Measurements from ENCODE around the gene RAC2. TPM values are rescaled to one million over a fixed set of nuclear protein-coding genes. Genes with fewer than 3 reads are reported as not detected.

The RAC2 gene
- polyA plus RNA-seq, 2 of the 4 experiments (the other 2 are of a cell fraction) = 0.05 TPM; not detected in 1

- ChIA-PET CTCF (interaction anchor here (0.8 to 4.6 kb wide), 5 partner anchors 17 to 32 kb away, joined by 3 to 30 read pairs (median 4); no protein-coding TSS in a partner anchor), POLR2A (no interaction called here)
- ATAC-seq (0 out of 6 replicates have a peak, but pooled peaks of 1 of the 2 experiments have one; percentile 8), DNase-seq (ENCODE audit: low read depth in 1 of 2, low spot score in 1 of 2) (no peak), FAIRE-seq (no peak)
- no peaks in the 10 kb centered on the region for H3K9me3 ChIP-seq
- H3K4me1 ChIP-seq = peaks cover 26% of the 10 kb centered on the region
- TF ChIP-seq EHF (CRISPR knock-in tag; IDR thresholded peaks at IDR 0.05) = no peak
- TF ChIP-seq NFE2L2 (conservative IDR thresholded peaks at IDR 0.05; ENCODE audit: low read length) = no peak
- TF ChIP-seq ESRRA (IDR thresholded peaks at IDR 0.05; ENCODE audit: borderline replicate concordance, low read length) = no peak
- TF ChIP-seq MAX (IDR thresholded peaks at IDR 0.05) = no peak
- no peak for TF ChIP-seq BCL3 (IDR thresholded peaks at IDR 0.05)
- no peak for TF ChIP-seq FOXS1 (CRISPR knock-in tag; IDR thresholded peaks at IDR 0.05)
- TF ChIP-seq CEBPB (IDR thresholded peaks at IDR 0.05) = no peak
- no peak for TF ChIP-seq ZFP36 (IDR thresholded peaks at IDR 0.05; ENCODE audit: borderline replicate concordance, partially characterized antibody)
- TF ChIP-seq USF2 (IDR thresholded peaks at IDR 0.05) = no peak
- TF ChIP-seq ZNF302 (CRISPR knock-in tag; IDR thresholded peaks at IDR 0.05) = no peak
- TF ChIP-seq CBX2 (IDR thresholded peaks at IDR 0.05; ENCODE audit: borderline replicate concordance, low read depth) = no peak
- no peak for TF ChIP-seq RAD21 (conservative IDR thresholded peaks at IDR 0.05 in 1 of 2, IDR thresholded peaks at IDR 0.05 in 1 of 2)
- TF ChIP-seq ATOH8 (CRISPR knock-in tag; IDR thresholded peaks at IDR 0.05; ENCODE audit: low read depth) = no peak
- TF ChIP-seq ZC3H11A (IDR thresholded peaks at IDR 0.05) = no peak
- no peak for TF ChIP-seq GATA3 (IDR thresholded peaks at IDR 0.05; ENCODE audit: borderline replicate concordance)
- no peak for TF ChIP-seq ELK1 (IDR thresholded peaks at IDR 0.05; ENCODE audit: low read depth, low read length)
- no peak for TF ChIP-seq HEYL (CRISPR knock-in tag; IDR thresholded peaks at IDR 0.05)
- TF ChIP-seq REST (IDR thresholded peaks at IDR 0.05) = no peak
- TF ChIP-seq ZSCAN20 (CRISPR knock-in tag; IDR thresholded peaks at IDR 0.05) = no peak
- 71% methylated on average over 14 of the region's 20 CpGs for WGBS (ENCODE audit: missing lambda C conversion rate)
- H3K4me2 ChIP-seq = peak overlapping the region; percentile 46
- H3K27ac ChIP-seq = peak overlapping the region; percentile 55 to 81; a peak in 4 of 6 replicates
- no peak overlapping the region for H3K4me3 ChIP-seq
Observed at GRCh38 chr22:37228106-37229011, 15.7 kb downstream of the RAC2 start.
